NCI-H2107 treated with DMSO at 0.1 percent for 48 hours (cell line): Measurements from ENCODE around the gene CTAGE15.
"Not testable (repeated sequence)": the region's sequence is repeated elsewhere in the genome, so short reads cannot be mapped to it uniquely, and the experiment has no call there.

Source experiments
- DNase-seq: peaks from one replicate; lab custom pipeline; 2025; ENCODE audit not compliant: unreplicated experiment; lab: John Stamatoyannopoulos, UW

CTAGE15 gene

GRCh38 chr7:143571501-143571900, at the start of gene CTAGE15:
TSS of gene CTAGE15 (plus strand) at chr7:143571801. CDS start at chr7:143571818, 17 bp downstream.
- not testable (repeated sequence) for DNase-seq

- DNase-seq = not testable (repeated sequence)
Measured at GRCh38 chr7:143522309-143522916, 49.2 kb upstream of the CTAGE15 start.

GRCh38 chr7:143531169-143531926, 40.3 kb upstream of the CTAGE15 start:
- not testable (repeated sequence) for DNase-seq

- not testable (repeated sequence) for DNase-seq
Measured at GRCh38 chr7:143531932-143532331, 39.7 kb upstream of the CTAGE15 start.

- not testable (repeated sequence) for DNase-seq
Measured at GRCh38 chr7:143533213-143533839, 38.3 kb upstream of the CTAGE15 start.

GRCh38 chr7:143536443-143536842, 35.2 kb upstream of the CTAGE15 start:
- not testable (repeated sequence) for DNase-seq

- DNase-seq = not testable (repeated sequence)
Measured at GRCh38 chr7:143543288-143544038, 28.1 kb upstream of the CTAGE15 start.

- DNase-seq = not testable (repeated sequence)
Measured at GRCh38 chr7:143555968-143556367, 15.6 kb upstream of the CTAGE15 start.

- not testable (repeated sequence) for DNase-seq
Measured at GRCh38 chr7:143563306-143563705, 8.3 kb upstream of the CTAGE15 start.

- not testable (repeated sequence) for DNase-seq
Measured at GRCh38 chr7:143566001-143566400, 5.6 kb upstream of the CTAGE15 start.

- DNase-seq = not testable (repeated sequence)
Measured at GRCh38 chr7:143588183-143588582, 16.6 kb downstream of the CTAGE15 start.

- not testable (repeated sequence) for DNase-seq
Measured at GRCh38 chr7:143589897-143590296, 18.3 kb downstream of the CTAGE15 start.

- not testable (repeated sequence) for DNase-seq
Measured at GRCh38 chr7:143598086-143598485, 26.5 kb downstream of the CTAGE15 start.

GRCh38 chr7:143603549-143603948, 31.9 kb downstream of the CTAGE15 start:
- not testable (repeated sequence) for DNase-seq

- DNase-seq = not testable (repeated sequence)
Measured at GRCh38 chr7:143606088-143606487, 34.5 kb downstream of the CTAGE15 start.

GRCh38 chr7:143615545-143615944, 43.9 kb downstream of the CTAGE15 start:
- DNase-seq = not testable (repeated sequence)

- DNase-seq = not testable (repeated sequence)
Measured at GRCh38 chr7:143617204-143617603, 45.6 kb downstream of the CTAGE15 start.

GRCh38 chr7:143620058-143620457, 48.5 kb downstream of the CTAGE15 start:
- not testable (repeated sequence) for DNase-seq

- not testable (repeated sequence) for DNase-seq
Measured at GRCh38 chr7:143620646-143621045, 49.0 kb downstream of the CTAGE15 start, which contains the start of gene TCAF2. TSS of gene TCAF2 (plus strand) at chr7:143620974.

GRCh38 chr7:143621175-143621574, 49.6 kb downstream of the CTAGE15 start:
- DNase-seq = not testable (repeated sequence)

GRCh38 chr7:143622130-143622529, 50.5 kb downstream of the CTAGE15 start:
- DNase-seq = not testable (repeated sequence)
